SJSA1 (cell line): ENCODE results near the gene PNMA8C. TPM values are rescaled to one million over a fixed set of nuclear protein-coding genes. Genes with fewer than 3 reads are reported as not detected.
A peak's percentile ranks its signal among the peaks of the same experiment; 100 is the strongest.
"Not testable (repeated sequence)": the region's sequence is repeated elsewhere in the genome, so short reads cannot be mapped to it uniquely, and the experiment has no call there.

Experiments
- DNase-seq, 2 experiments: peaks; one replicate each; pipeline ENCODE4 v3.0.0-alpha.2; 2015 to 2020; ENCODE audit warnings: low spot score in 2 of 2, low read depth in 1 of 2
- H3K27ac ChIP-seq: fragments of 250-450 bp; sonication (Bioruptor Pico); 2 replicates; pipeline ENCODE4 v1.5.1; 2020; ENCODE audit warnings: mild to moderate bottlenecking, moderate library complexity
- H3K27me3 ChIP-seq: fragments of 250-450 bp; sonication (Bioruptor Pico); replicated peaks from 2 replicates; pipeline ENCODE4 v1.5.1; 2020; ENCODE audit warnings: mild to moderate bottlenecking, moderate library complexity
- H3K36me3 ChIP-seq: fragments of 250-450 bp; sonication (Bioruptor Pico); 2 replicates; pipeline ENCODE4 v1.5.1; 2020; ENCODE audit warnings: mild to moderate bottlenecking
- H3K4me1 ChIP-seq: fragments of 250-450 bp; sonication (Bioruptor Pico); replicated peaks from 2 replicates; pipeline ENCODE4 v1.6.1; 2021; ENCODE audit warnings: mild to moderate bottlenecking
- H3K4me3 ChIP-seq: fragments of 250-450 bp; sonication (Bioruptor Pico); 2 replicates; pipeline ENCODE4 v1.5.1; 2020; ENCODE audit warnings: mild to moderate bottlenecking
- H3K9me3 ChIP-seq: fragments of 250-450 bp; sonication (Bioruptor Pico); replicated peaks from 2 replicates; pipeline ENCODE4 v1.5.1; 2020; ENCODE audit warnings: mild to moderate bottlenecking
- total RNA-seq: library from RNA; depleted of rRNA; stranded (reverse); fragments of >200 nt; shearing (Covaris generic); gene quantifications from 2 replicates; pipeline ENCODE4 v1.2.3, GENCODE V29; 2014

PNMA8C gene
- total RNA-seq, 1 experiment from 2014 or later, result not detected

DNA sequence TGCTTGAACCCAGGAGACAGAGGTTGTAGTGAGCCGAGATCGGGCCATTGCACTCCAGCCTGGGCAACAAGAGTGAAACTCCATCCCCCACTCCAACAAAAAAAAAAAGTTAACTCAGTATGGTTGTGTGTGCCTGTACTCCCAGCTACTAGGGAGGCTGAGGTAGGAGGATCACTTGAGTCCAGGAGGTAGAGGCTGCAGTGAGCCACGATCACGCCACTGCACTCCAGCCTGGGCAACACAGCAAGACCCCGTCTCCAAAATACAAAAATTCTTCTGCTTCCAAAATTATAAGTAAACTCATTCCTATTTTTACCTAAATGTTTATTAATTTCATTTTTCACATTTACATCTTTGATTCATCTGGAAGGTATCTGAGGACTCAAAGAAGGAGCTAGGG is 28.2 kb upstream of the PNMA8C start:
- peaks cover 3% of the 10 kb centered on the region; the same call in 1 of the 2 replicates for H3K4me1 ChIP-seq
- no peaks in the 10 kb centered on the region for H3K27me3 ChIP-seq
- DNase-seq, result no peak
- H3K4me3 ChIP-seq, result no peak overlapping the region
- no peaks in the 10 kb centered on the region for H3K9me3 ChIP-seq
- no peak overlapping the region for H3K27ac ChIP-seq
- H3K36me3 ChIP-seq, result no peaks in the 10 kb centered on the region

DNA sequence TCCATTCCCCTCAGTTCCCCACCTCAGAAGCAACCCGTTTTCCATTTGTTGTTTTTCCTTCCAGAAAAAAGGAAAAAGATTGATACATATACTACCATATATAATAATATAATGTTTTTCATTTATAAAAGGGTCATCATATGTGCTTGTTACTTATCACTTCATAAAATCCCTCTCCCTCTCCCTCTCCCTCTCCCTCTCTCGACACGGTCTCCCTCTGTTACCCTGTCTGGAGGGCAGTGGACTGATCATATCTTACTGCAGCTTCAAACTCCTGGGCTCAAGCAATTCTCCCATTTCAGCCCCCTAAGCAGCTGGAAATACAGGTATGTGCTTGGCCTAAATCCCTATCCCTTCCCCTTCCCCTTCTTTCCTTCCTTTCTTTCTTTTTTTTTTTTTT is 25.5 kb upstream of the PNMA8C start:
- H3K27ac ChIP-seq, result no peak overlapping the region
- no peak for DNase-seq
- H3K9me3 ChIP-seq, result no peaks in the 10 kb centered on the region; the same call in none of the 2 replicates

DNA sequence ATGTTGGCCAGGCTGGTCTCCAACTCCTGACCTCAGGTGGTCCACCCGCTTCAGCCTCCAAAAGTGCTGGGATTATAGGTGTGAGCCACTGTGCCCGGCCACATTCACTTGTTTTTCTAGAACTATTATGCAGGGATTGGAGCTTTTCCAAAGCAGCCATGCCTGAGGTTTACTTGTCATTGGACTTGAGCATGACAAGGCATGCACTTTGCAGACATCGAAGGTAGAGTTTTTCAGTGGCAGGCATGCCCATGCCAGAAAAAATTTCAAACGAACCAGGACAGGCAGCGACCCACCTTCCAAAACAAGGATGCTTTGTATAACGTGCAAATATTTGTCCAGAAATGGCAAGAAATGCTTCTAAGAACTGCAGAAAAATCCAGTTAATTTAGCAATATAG is 24.9 kb upstream of the PNMA8C start:
- no peak for DNase-seq
- H3K4me3 ChIP-seq, result no peak overlapping the region

More for the DNA sequence above, 25.5 kb upstream of the PNMA8C start:
- Histone ChIP-seq H3K4me3 (no peak overlapping the region), H3K27me3 (no peaks in the 10 kb centered on the region), H3K4me1 (peaks cover 3% of the 10 kb centered on the region; the same call in 1 of the 2 replicates), H3K36me3 (no peaks in the 10 kb centered on the region)

GRCh38 chr19:46452186-46452585 is 23.4 kb upstream of the PNMA8C start:
- Histone ChIP-seq H3K9me3 (no peaks in the 10 kb centered on the region; the same call in none of the 2 replicates), H3K27ac (no peak overlapping the region), H3K4me1 (peaks cover 3% of the 10 kb centered on the region; the same call in 1 of the 2 replicates)

More for the DNA sequence above, 24.9 kb upstream of the PNMA8C start:
- Histone ChIP-seq H3K36me3 (no peaks in the 10 kb centered on the region), H3K27me3 (no peaks in the 10 kb centered on the region), H3K27ac (no peak overlapping the region), H3K9me3 (no peaks in the 10 kb centered on the region; the same call in none of the 2 replicates), H3K4me1 (peaks cover 3% of the 10 kb centered on the region; the same call in 1 of the 2 replicates)

GRCh38 chr19:46451352-46451751 is 22.6 kb upstream of the PNMA8C start:
- H3K27me3 ChIP-seq, result no peaks in the 10 kb centered on the region
- H3K36me3 ChIP-seq, result no peaks in the 10 kb centered on the region
- H3K9me3 ChIP-seq, result no peaks in the 10 kb centered on the region; the same call in none of the 2 replicates
- peaks cover under 1% of the 10 kb centered on the region; the same call in 1 of the 2 replicates for H3K4me1 ChIP-seq
- no peak overlapping the region for H3K4me3 ChIP-seq
- no peak overlapping the region for H3K27ac ChIP-seq
- no peak for DNase-seq

More at GRCh38 chr19:46452186-46452585, 23.4 kb upstream of the PNMA8C start:
- no peak for DNase-seq
- Histone ChIP-seq H3K36me3 (no peaks in the 10 kb centered on the region), H3K4me3 (no peak overlapping the region), H3K27me3 (no peaks in the 10 kb centered on the region)

DNA sequence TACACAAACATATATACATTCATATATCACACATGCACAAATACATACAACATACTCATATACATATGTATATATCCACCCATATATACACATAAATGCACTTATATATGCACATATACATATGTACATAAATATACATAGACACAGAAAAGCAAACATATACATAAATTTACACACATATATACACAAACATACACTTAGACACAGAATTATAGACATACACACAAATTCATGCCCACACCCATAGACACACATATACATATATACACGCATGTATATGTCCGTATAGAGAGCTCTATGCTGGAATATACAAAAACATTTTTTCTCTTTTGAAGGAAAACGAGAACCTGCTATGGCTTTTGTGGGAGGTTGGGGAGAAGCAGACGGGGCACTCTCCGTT is 22.0 kb upstream of the PNMA8C start:
- DNase-seq, result no peak
- Histone ChIP-seq H3K4me1 (no peaks in the 10 kb centered on the region), H3K27me3 (no peaks in the 10 kb centered on the region), H3K27ac (no peak overlapping the region), H3K36me3 (no peaks in the 10 kb centered on the region), H3K9me3 (no peaks in the 10 kb centered on the region; the same call in none of the 2 replicates), H3K4me3 (no peak overlapping the region)

GRCh38 chr19:46449228-46449627 is 20.5 kb upstream of the PNMA8C start:
- H3K27ac ChIP-seq, result no peak overlapping the region
- no peaks in the 10 kb centered on the region for H3K4me1 ChIP-seq
- DNase-seq, result no peak
- no peak overlapping the region for H3K4me3 ChIP-seq
- no peaks in the 10 kb centered on the region; the same call in none of the 2 replicates for H3K9me3 ChIP-seq
- H3K36me3 ChIP-seq, result no peaks in the 10 kb centered on the region
- H3K27me3 ChIP-seq, result no peaks in the 10 kb centered on the region

DNA sequence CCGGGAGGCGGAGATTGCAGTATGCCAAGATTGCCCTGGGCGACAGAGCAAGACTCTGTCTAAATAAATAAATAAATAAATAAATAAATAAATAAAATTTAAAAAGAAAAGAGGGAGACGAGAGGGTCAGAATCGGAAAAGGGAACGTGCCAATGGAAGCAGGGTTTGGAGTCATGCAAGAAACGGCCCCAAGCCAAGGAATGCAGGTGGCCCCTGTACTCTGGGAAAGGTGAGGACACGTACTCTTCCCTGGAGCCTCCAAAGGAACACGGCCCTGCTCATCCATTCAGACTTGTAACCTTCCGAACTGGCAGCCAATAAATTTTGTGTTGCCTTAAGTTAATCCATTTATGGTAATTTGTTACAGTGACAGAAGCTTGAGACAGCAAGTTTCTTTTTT is 19.9 kb upstream of the PNMA8C start:
- Histone ChIP-seq H3K36me3 (no peaks in the 10 kb centered on the region), H3K9me3 (no peaks in the 10 kb centered on the region; the same call in none of the 2 replicates), H3K4me1 (no peaks in the 10 kb centered on the region; the same call in 1 of the 2 replicates), H3K27ac (no peak overlapping the region), H3K27me3 (no peaks in the 10 kb centered on the region), H3K4me3 (no peak overlapping the region)
- no peak for DNase-seq

GRCh38 chr19:46447824-46448223 is 19.1 kb upstream of the PNMA8C start:
- Histone ChIP-seq H3K4me1 (peaks cover 5% of the 10 kb centered on the region), H3K27ac (no peak overlapping the region), H3K4me3 (no peak overlapping the region), H3K9me3 (no peaks in the 10 kb centered on the region; the same call in none of the 2 replicates), H3K27me3 (no peaks in the 10 kb centered on the region), H3K36me3 (no peaks in the 10 kb centered on the region)
- DNase-seq, result no peak

DNA sequence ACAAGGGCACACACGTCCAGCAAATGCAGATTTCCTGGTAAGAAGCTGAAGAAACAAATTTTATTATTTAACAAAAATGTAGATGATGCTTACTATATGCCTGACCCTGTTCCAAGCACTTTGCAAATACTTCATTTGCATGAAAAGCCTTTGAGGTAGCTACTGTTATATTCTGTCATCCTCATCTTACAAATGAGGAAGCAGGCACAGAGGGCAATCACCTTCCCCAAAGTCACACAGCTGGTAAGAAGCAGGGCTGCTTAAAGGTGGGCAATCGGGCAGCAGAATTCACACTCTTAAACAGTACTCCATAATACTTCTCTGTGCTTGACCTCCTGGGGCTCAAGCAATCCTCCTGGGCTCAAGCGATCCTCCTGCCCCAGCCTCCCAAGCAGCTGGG is 18.3 kb upstream of the PNMA8C start:
- Histone ChIP-seq H3K36me3 (no peaks in the 10 kb centered on the region), H3K9me3 (no peaks in the 10 kb centered on the region; the same call in none of the 2 replicates), H3K4me1 (peaks cover 6% of the 10 kb centered on the region), H3K4me3 (no peak overlapping the region), H3K27ac (no peak overlapping the region), H3K27me3 (no peaks in the 10 kb centered on the region)
- no peak for DNase-seq

GRCh38 chr19:46446021-46446420 is 17.3 kb upstream of the PNMA8C start:
- Histone ChIP-seq H3K36me3 (no peaks in the 10 kb centered on the region), H3K4me3 (no peak overlapping the region), H3K4me1 (peaks cover 6% of the 10 kb centered on the region), H3K27me3 (no peaks in the 10 kb centered on the region), H3K27ac (no peak overlapping the region), H3K9me3 (no peaks in the 10 kb centered on the region; the same call in none of the 2 replicates)
- DNase-seq, result no peak

DNA sequence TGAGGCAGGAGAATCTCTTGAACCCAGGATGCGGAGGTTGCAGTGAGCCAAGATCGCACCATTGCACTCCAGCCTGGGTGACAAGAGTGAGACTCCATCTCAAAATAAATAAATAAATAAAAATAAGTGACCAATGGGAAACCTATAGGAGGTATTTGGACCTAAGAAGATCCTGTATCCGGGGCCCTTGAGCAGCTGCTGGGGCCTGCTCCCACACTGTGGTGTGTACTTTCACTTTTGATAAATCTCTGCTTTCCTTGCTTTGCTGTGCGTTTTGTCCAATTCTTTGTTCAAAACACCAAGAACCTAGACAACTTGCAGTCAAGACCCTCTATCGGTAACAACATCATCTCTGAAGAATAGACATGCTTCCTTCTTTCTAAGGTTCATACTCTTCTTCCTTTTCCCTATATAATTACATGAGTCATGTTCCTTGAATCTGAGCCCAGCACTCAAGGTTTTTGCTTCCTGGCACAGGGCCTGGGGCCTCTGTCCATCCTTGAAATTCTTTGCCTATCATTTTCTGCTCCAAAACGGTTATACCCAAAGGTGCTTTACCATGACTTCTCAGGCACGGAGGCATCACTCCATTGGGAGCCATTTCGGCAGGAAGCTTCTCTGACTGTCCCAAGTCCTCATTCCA is 14.2 kb upstream of the PNMA8C start:
- Histone ChIP-seq H3K27ac (no peak overlapping the region), H3K27me3 (no peaks in the 10 kb centered on the region), H3K4me1 (peaks cover 6% of the 10 kb centered on the region), H3K4me3 (no peak overlapping the region), H3K9me3 (no peaks in the 10 kb centered on the region), H3K36me3 (no peaks in the 10 kb centered on the region)
- peak in 1 of 2 experiments; percentile 64 for DNase-seq

- Histone ChIP-seq H3K36me3 (no peaks in the 10 kb centered on the region), H3K4me1 (peaks cover 6% of the 10 kb centered on the region), H3K27ac (no peak overlapping the region), H3K4me3 (no peak overlapping the region), H3K9me3 (no peaks in the 10 kb centered on the region), H3K27me3 (no peaks in the 10 kb centered on the region)
- no peak for DNase-seq
Measured at GRCh38 chr19:46441866-46442265, 13.1 kb upstream of the PNMA8C start.

- H3K27me3 ChIP-seq, H3K36me3 ChIP-seq, H3K27ac ChIP-seq, H3K4me3 ChIP-seq, H3K9me3 ChIP-seq, DNase-seq, H3K4me1 ChIP-seq: not testable (repeated sequence)
Measured at GRCh38 chr19:46435689-46436088, 7.0 kb upstream of the PNMA8C start.
